ENCODE results near the gene SVOP.
"Not testable (repeated sequence)": the region's sequence is repeated elsewhere in the genome, so short reads cannot be mapped to it uniquely, and the experiment has no call there.

Gene SVOP

GRCh38 chr12:109029411-109029810 is 8.5 kb upstream of the SVOP start:
- no peak for DNase-seq (ENCODE audit: low spot score)

- not testable (repeated sequence) for DNase-seq (ENCODE audit: low spot score)
Observed at GRCh38 chr12:109028624-109029023, 7.8 kb upstream of the SVOP start.

DNA sequence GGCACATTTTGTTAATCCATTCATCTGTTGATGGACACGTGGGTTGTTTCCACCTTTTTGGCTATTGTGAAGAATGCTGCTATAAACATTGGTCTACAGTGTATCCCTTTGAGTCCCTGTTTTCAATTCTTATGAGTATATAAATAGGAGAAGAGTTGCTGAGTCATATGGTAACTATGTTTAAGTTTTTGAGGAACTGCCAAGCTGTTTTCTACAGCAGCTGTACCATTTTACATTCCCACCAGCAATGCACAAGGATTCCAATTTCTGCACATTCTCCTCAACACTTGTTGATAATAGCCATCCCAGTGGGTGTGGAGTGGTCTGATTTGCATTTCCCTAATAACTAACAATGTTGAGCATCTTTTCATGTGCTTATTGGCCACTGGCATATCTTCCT is 6.9 kb upstream of the SVOP start:
- no peak for DNase-seq (ENCODE audit: low spot score)

DNA sequence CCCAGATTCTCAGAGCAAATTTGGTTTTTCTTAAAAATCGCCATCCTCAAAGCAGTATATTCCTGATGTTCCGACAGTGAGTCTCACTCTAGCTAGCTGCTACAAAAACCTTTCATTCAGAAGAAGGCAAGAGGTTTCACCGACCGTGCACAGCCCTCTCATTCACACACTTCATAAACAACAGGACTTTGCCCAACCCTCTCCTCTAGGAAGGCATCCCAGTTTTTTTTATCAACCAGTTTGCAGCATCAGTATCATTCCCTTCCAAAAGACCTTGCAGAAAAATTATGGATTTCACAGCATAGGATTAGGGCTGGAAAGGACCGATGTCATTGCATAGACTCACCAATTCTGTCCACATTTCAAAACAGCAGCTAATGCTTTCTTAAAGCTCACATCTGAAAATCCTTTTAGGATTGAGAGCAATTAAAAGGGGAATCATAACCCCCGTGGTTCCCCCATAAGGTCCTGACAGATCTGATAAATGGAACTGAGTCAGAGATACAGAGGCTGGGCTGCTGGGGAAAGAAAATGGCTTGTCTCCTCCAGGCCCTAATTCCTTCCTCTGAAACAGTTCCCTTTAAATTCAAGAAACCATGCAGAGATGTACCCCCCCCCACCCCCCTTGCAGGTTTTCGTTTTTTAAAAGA is 597 bp downstream of the SVOP start:
- no peak for DNase-seq (ENCODE audit: low spot score)

GRCh38 chr12:109018296-109018695 is 2.6 kb downstream of the SVOP start:
- DNase-seq (ENCODE audit: low spot score): no peak

- DNase-seq (ENCODE audit: low spot score): no peak
Observed at GRCh38 chr12:109016978-109017377, 3.9 kb downstream of the SVOP start.

- no peak for DNase-seq (ENCODE audit: low spot score)
Observed at GRCh38 chr12:109016016-109016415, 4.9 kb downstream of the SVOP start.

GRCh38 chr12:109014984-109015765 is 5.7 kb downstream of the SVOP start:
- no peak for DNase-seq (ENCODE audit: low spot score)

DNA sequence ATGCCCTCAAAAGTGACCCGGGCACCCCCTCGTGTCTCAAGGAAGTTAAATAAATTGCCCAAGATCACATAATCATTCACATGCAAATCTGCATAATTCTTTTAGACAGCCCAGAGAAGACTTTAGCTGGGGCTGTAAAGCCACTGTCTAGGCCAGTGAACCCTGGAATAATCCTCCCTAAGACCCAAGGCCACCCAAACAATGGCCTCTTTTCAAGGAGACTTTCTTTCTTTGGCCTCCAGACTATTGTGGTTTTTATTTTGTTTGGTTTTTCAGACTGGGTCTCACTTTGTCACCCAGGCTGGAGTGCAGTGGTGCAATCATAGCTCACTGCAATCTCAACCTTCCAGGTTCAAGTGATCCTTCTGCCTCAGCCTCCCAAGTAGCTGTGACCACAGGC is 10.6 kb downstream of the SVOP start:
- no peak for DNase-seq (ENCODE audit: low spot score)

GRCh38 chr12:109009766-109010165 is 11.1 kb downstream of the SVOP start:
- no peak for DNase-seq (ENCODE audit: low spot score)

DNA sequence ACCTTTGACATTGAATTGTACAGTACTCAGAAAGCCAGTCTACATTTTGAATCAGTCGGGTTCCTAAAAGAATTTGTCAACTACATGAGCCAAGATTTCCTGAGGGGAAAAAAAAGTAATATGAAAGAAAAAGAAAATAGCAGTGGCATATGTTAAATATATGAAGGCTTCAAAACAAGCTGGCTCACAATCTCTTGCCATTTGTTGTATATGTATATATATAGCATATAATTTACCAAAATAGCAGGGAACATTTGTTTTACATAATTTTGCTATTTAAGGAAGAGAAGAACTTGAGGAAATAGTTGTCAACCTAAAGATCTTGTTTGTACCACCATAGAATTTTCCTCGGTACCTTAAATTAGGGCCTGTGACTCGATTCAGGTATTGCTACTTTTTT is 16.9 kb downstream of the SVOP start:
- no peak for DNase-seq (ENCODE audit: low spot score)

- no peak for DNase-seq (ENCODE audit: low spot score)
Observed at GRCh38 chr12:108996320-108996719, 24.5 kb downstream of the SVOP start.

DNA sequence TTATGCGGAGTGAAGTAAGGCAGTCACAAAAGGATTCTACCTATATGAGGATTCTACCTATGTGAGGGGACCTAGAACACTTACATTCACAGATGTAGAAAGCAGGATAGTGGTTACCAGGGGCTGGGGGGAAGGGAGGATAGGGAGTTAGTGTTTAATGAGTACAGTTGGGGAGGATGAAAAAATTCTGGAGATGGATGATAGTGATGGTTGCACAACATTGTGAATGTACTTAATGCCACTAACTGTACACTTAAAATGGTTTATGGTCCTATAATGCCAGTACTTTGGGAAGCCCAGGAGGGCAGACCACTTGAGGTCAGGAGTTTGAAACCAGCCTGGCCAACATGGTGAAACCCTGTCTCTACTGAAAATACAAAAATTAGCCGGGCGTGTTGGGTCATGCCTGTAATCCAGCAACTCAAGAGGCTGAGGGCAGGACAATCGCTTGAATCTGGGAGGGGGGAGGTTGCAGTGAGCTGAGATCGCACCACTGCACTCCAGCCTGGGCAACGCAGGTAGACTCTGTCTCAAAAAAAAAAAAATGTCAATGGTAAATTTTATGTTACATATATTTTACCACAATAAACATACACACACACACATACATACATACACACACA is 25.4 kb downstream of the SVOP start:
- no peak for DNase-seq (ENCODE audit: low spot score)

DNA sequence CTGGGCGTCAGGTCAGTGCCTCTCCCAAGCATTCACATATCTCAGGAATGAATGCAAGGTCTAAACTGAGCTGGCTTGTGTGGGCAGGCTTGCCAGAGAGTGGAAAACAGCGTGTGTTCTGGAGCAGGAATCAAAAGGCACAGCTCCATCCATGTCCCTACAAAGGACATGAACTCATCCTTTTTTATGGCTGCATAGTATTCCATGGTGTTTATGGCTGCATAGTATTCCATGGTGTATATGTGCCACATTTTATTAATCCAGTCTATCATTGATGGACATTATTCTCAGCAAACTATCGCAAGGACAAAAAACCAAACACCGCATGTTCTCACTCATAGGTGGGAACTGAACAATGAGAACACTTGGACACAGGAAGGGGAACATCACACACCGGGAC is 30.8 kb downstream of the SVOP start:
- not testable (repeated sequence) for DNase-seq (ENCODE audit: low spot score)

DNA sequence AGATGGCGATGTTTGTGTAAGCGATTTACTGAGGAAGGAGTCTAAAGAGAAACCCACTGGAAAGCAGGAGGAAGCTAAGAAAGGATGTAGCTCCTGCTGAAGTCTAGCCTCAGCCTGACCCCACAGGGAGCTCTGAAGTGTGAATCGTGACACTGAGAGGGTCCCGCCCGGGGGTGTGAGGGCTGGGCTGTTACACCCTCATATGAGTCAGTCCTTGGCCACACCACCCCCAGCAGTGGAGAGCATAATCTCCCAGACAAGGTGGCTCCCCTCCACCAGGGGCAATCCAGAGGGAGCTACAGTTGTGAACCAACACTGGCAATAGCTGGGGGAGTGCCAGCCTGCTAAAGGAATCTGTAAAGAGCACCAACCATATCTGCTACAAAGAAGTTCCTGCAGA is 31.5 kb downstream of the SVOP start:
- no peak for DNase-seq (ENCODE audit: low spot score)

- DNase-seq (ENCODE audit: low spot score): no peak
Observed at GRCh38 chr12:108985750-108986149, 35.1 kb downstream of the SVOP start.

DNA sequence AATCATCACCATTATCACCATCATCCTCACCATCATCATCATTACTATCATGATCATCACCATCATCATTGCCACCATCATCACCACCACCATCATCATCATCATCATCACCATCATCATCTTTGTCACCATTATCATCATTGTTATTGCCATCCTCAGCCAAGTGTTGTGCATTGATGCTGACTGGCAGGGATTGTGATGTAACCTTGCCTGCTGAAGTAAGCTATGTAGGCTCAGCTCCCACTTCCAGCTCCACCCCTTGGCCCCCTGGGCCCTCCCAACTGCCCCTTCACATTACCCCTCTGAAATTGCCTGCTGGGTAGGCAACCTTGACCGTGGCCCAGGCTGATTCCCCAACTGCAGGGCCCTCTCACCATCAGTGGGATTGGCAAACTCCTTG is 37.6 kb downstream of the SVOP start:
- DNase-seq (ENCODE audit: low spot score): no peak

DNA sequence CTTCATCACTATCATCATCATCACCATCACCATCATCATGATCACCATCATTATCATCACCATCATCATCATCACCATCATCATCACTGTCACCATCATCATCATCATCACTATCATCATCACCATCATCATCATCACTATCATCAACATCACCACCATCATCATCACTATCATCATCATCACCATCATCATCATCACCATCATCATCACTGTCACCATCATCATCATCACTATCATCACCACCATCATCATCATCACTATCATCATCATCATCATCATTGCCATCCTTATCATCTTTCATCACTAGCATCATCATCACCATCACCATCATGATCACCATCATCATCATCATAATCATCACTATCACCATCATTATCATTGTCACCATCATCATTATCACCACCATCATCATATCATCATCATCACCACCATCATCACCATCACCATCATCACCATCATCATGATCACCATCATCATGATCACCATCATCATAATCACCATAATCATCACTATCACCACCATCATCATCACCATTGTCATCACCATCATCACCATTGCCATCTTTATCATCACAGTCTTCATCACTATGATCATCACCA is 38.1 kb downstream of the SVOP start:
- DNase-seq (ENCODE audit: low spot score): no peak

DNA sequence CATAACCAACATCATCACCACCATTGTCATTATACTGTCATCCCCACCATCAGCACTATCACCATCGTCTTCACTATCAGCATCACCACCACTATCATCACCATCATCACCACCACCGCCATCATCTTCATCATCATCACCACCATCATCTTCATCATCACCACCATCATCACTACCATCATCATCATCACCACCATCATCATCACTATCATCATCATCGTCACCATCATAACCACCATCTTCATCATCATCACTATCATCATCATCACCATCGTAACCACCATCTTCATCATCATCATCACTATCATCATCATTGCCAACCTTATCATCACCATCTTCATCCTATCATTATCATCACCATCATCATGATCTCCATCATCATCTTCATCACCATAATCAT is 39.0 kb downstream of the SVOP start:
- no peak for DNase-seq (ENCODE audit: low spot score)

- no peak for DNase-seq (ENCODE audit: low spot score)
Observed at GRCh38 chr12:108980831-108981618, 39.8 kb downstream of the SVOP start.

- no peak for DNase-seq (ENCODE audit: low spot score)
Observed at GRCh38 chr12:108977360-108977759, 43.5 kb downstream of the SVOP start.

GRCh38 chr12:108975024-108975593 is 45.8 kb downstream of the SVOP start:
- DNase-seq (ENCODE audit: low spot score): no peak

Data from left forelimb (tissue), 1 donor.